KMS-11 (cell line): ENCODE data around the gene CTNNA3.

Source experiments
- H2AFZ ChIP-seq: fragments of 200-600 bp; sonication (generic); 2 replicates; pipeline ENCODE4 v1.6.1; 2016; ENCODE audit warnings: antibody characterized with exemption, mixed run types, low read depth
- H3K27ac ChIP-seq: fragments of 200-600 bp; sonication (generic); 2 replicates; pipeline ENCODE4 v1.6.1; 2016; ENCODE audit warnings: mild to moderate bottlenecking, mixed run types
- H3K27me3 ChIP-seq: fragments of 200-600 bp; sonication (generic); 2 replicates; pipeline ENCODE4 v1.6.1; 2017; ENCODE audit warnings: mild to moderate bottlenecking, low read depth, mixed run types, moderate library complexity; ENCODE audit not compliant: insufficient read depth
- H3K36me3 ChIP-seq: fragments of 200-600 bp; sonication (generic); 2 replicates; pipeline ENCODE4 v1.6.1; 2017; ENCODE audit warnings: mild to moderate bottlenecking, mixed run types; ENCODE audit not compliant: insufficient read depth
- H3K4me1 ChIP-seq: fragments of 200-600 bp; sonication (generic); 2 replicates; pipeline ENCODE4 v1.6.1; 2016; ENCODE audit warnings: mild to moderate bottlenecking, low read depth, mixed run types; ENCODE audit not compliant: poor library complexity, severe bottlenecking
- H3K4me2 ChIP-seq: fragments of 200-600 bp; sonication (generic); 2 replicates; pipeline ENCODE4 v1.7.0; 2016; ENCODE audit warnings: mild to moderate bottlenecking, mixed run types
- H3K4me3 ChIP-seq: fragments of 200-600 bp; sonication (generic); IDR thresholded peaks from 2 replicates; pipeline ENCODE4 v1.6.1; 2017; ENCODE audit warnings: low read depth, low read length, mixed read lengths; ENCODE audit not compliant: insufficient read depth
- H3K79me2 ChIP-seq: fragments of 200-600 bp; sonication (generic); 2 replicates; pipeline ENCODE4 v1.6.1; 2016; ENCODE audit warnings: low read depth, mixed run types; ENCODE audit not compliant: insufficient read depth
- H3K9ac ChIP-seq: fragments of 200-600 bp; sonication (generic); 2 replicates; pipeline ENCODE4 v1.6.1; 2016; ENCODE audit warnings: mild to moderate bottlenecking, mixed run types
- H4K20me1 ChIP-seq: fragments of 200-600 bp; sonication (generic); 2 replicates; pipeline ENCODE4 v1.6.1; 2016; ENCODE audit warnings: mild to moderate bottlenecking, mixed run types; ENCODE audit not compliant: insufficient read depth
- TF ChIP-seq, protein P1 (sequence below): fragments of 200-600 bp; sonication (generic); conservative IDR thresholded peaks from 2 replicates; pipeline ENCODE4 v1.6.1; 2017; ENCODE audit warnings: low read depth, mild to moderate bottlenecking, antibody characterized with exemption, low read length, moderate library complexity, mixed read lengths

Gene CTNNA3

DNA sequence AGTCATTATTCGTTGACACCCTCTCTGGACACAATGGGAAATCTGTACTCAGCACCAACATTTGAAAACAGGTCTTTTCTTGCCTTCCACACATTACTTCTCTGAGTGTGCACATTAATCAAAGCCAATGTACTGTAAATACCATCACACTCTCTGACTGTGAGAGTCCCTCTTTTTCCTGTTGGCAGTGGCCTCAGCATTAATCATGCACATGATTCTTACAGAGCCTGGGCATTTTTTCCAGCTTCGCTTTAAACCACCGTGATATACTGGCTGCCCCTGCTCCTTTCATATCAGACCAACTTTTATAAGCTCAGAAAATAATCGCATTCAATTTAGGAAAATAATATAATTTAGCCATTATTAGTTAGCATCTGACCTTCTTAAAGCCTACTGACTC is 1689.6 kb downstream of the CTNNA3 start:
- Histone ChIP-seq H3K4me2 (no peak overlapping the region), H3K27ac (no peak overlapping the region), H2AFZ (no peak overlapping the region), H3K79me2 (no peaks in the 10 kb centered on the region), H3K27me3 (no peaks in the 10 kb centered on the region), H3K36me3 (no peaks in the 10 kb centered on the region), H3K4me1 (no peaks in the 10 kb centered on the region), H4K20me1 (no peaks in the 10 kb centered on the region), H3K4me3 (no peak overlapping the region), H3K9ac (no peak overlapping the region)
- TF ChIP-seq, protein P1, sequence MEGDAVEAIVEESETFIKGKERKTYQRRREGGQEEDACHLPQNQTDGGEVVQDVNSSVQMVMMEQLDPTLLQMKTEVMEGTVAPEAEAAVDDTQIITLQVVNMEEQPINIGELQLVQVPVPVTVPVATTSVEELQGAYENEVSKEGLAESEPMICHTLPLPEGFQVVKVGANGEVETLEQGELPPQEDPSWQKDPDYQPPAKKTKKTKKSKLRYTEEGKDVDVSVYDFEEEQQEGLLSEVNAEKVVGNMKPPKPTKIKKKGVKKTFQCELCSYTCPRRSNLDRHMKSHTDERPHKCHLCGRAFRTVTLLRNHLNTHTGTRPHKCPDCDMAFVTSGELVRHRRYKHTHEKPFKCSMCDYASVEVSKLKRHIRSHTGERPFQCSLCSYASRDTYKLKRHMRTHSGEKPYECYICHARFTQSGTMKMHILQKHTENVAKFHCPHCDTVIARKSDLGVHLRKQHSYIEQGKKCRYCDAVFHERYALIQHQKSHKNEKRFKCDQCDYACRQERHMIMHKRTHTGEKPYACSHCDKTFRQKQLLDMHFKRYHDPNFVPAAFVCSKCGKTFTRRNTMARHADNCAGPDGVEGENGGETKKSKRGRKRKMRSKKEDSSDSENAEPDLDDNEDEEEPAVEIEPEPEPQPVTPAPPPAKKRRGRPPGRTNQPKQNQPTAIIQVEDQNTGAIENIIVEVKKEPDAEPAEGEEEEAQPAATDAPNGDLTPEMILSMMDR: no peak

DNA sequence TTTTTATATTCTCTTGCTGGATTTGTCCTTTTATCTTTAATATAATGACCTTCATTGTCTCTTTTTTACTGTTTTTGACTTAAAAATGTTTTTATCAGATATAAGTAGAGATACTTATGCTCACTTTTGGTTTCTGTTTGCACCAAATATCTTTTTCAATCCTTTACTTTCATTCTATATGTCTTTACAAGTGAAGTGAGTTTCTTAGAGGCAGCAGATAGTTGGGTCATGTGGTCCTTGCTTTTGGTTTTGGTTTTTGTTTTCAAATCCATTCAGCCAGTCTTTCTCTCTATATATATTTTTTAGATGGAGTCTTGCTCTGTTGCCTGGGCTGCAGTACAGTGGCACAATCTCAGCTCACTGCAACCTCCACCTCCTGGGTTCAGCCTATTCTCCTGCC is 1702.5 kb downstream of the CTNNA3 start:
- TF ChIP-seq, protein P1: no peak
- H4K20me1 ChIP-seq: no peaks in the 10 kb centered on the region
- 0 out of 2 replicates have a peak overlapping the region, but pooled peaks have one; percentile 18 for H3K4me2 ChIP-seq
- H3K79me2 ChIP-seq: no peaks in the 10 kb centered on the region
- H2AFZ ChIP-seq: peak overlapping the region; percentile 46; the same call in 1 of the 2 replicates
- no peaks in the 10 kb centered on the region for H3K36me3 ChIP-seq
- no peaks in the 10 kb centered on the region for H3K27me3 ChIP-seq
- H3K4me3 ChIP-seq: no peak overlapping the region
- no peak overlapping the region for H3K9ac ChIP-seq
- no peak overlapping the region for H3K27ac ChIP-seq
- H3K4me1 ChIP-seq: no peaks in the 10 kb centered on the region

DNA sequence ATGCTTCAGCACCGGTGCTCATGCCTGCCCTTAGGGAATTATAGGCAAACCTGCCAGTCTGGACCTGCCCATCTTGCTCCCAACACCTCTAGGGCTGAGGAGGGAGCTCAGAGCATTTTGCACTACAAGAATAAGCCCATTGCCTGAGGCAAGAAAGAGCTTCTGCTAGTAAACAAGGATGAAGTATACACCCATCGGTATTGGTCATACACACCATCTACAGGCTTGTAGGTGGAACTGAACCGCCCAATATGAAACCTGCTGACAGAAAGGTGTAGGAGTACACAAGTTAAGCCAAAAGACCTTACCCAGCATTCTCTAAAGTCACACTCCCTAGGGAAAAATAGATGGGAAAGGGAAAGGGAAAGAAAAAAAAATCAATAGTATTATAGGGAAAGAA is 1727.1 kb downstream of the CTNNA3 start:
- no peaks in the 10 kb centered on the region for H4K20me1 ChIP-seq
- TF ChIP-seq, protein P1: no peak

DNA sequence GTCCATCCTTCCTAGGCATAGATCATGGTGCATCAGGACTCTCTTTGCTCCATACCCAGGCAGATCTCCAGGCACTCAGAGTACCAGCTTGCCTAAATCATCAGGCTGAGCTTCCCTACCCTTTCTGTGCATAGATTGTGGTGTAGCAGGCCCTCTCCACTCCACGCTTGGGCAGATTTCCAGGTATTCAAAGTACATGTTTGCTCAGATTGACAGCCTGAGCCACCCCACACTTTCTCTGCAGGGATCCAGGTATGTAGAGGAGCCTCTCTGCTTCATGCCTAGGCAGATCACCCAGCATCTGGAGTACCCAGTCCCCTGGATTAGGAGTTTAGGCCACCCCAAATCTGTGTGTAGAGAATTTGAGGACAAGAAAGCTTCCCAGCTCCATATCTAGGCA is 1727.6 kb downstream of the CTNNA3 start:
- Histone ChIP-seq H3K36me3 (no peaks in the 10 kb centered on the region), H3K4me2 (no peak overlapping the region), H3K9ac (no peak overlapping the region), H3K4me3 (no peak overlapping the region), H3K27ac (no peak overlapping the region), H3K79me2 (no peaks in the 10 kb centered on the region), H3K4me1 (no peaks in the 10 kb centered on the region), H4K20me1 (no peaks in the 10 kb centered on the region), H2AFZ (no peak overlapping the region), H3K27me3 (no peaks in the 10 kb centered on the region)
- TF ChIP-seq, protein P1: no peak

More for the DNA sequence above, 1727.1 kb downstream of the CTNNA3 start:
- Histone ChIP-seq H3K4me3 (no peak overlapping the region), H3K27me3 (no peaks in the 10 kb centered on the region), H3K4me1 (no peaks in the 10 kb centered on the region), H2AFZ (no peak overlapping the region), H3K9ac (no peak overlapping the region), H3K27ac (no peak overlapping the region), H3K36me3 (no peaks in the 10 kb centered on the region), H3K4me2 (no peak overlapping the region), H3K79me2 (no peaks in the 10 kb centered on the region)
